Measurements from ENCODE around the gene PTPRC.

PTPRC gene

GRCh38 chr1:198650506-198650905, 11.7 kb downstream of the PTPRC start:
- peaks cover 100% of the 10 kb centered on the region for H3K79me2 ChIP-seq (ENCODE audit: insufficient read depth, low read length)
- peak overlapping the region; percentile 48 for H3K4me2 ChIP-seq (ENCODE audit: low read length)
- peaks cover 76% of the 10 kb centered on the region for H3K36me3 ChIP-seq (ENCODE audit: insufficient read depth, low read length)
- H3K9ac ChIP-seq (ENCODE audit: low read length) = no peak overlapping the region; the same call in 1 of the 2 replicates
- no peak overlapping the region for H2AFZ ChIP-seq (ENCODE audit: low read length)
- H3K9me2 ChIP-seq (ENCODE audit: low read depth, low read length) = no peaks in the 10 kb centered on the region
- H3K4me1 ChIP-seq (ENCODE audit: insufficient read depth, low read length, severe bottlenecking) = peaks cover 99% of the 10 kb centered on the region
- peaks cover 6% of the 10 kb centered on the region; the same call in 1 of the 2 replicates for H3F3A ChIP-seq (ENCODE audit: insufficient read depth, low read length)
- H3K4me3 ChIP-seq (ENCODE audit: low read depth, low read length, poor library complexity, severe bottlenecking) = peak overlapping the region; percentile 11
- H3K9me3 ChIP-seq (ENCODE audit: low read length) = no peaks in the 10 kb centered on the region
- H4K20me1 ChIP-seq (ENCODE audit: insufficient read depth, low read length) = no peaks in the 10 kb centered on the region
- TF ChIP-seq CTCF (IDR thresholded peaks at IDR 0.05; ENCODE audit: low read length) = no peak
- TF ChIP-seq EZH2 (IDR thresholded peaks at IDR 0.05; ENCODE audit: borderline replicate concordance, low read length) = no peak
- H3K27me3 ChIP-seq (ENCODE audit: insufficient read depth, low read length) = no peaks in the 10 kb centered on the region
- peak overlapping the region; percentile 64 for H3K27ac ChIP-seq (ENCODE audit: low read depth, low read length, poor library complexity, severe bottlenecking)

GRCh38 chr1:198651650-198652400, 13.0 kb downstream of the PTPRC start:
- H2AFZ ChIP-seq (ENCODE audit: low read length) = no peak overlapping the region
- TF ChIP-seq EZH2 (IDR thresholded peaks at IDR 0.05; ENCODE audit: borderline replicate concordance, low read length) = no peak
- no peak for TF ChIP-seq CTCF (IDR thresholded peaks at IDR 0.05; ENCODE audit: low read length)
- peaks cover 63% of the 10 kb centered on the region for H3K36me3 ChIP-seq (ENCODE audit: insufficient read depth, low read length)
- peaks cover 6% of the 10 kb centered on the region; the same call in 1 of the 2 replicates for H3F3A ChIP-seq (ENCODE audit: insufficient read depth, low read length)
- no peaks in the 10 kb centered on the region for H3K9me3 ChIP-seq (ENCODE audit: low read length)
- no peaks in the 10 kb centered on the region for H4K20me1 ChIP-seq (ENCODE audit: insufficient read depth, low read length)
- H3K4me3 ChIP-seq (ENCODE audit: low read depth, low read length, poor library complexity, severe bottlenecking) = peak overlapping the region; percentile 20
- H3K4me2 ChIP-seq (ENCODE audit: low read length) = peak overlapping the region; percentile 48
- peaks cover 99% of the 10 kb centered on the region for H3K4me1 ChIP-seq (ENCODE audit: insufficient read depth, low read length, severe bottlenecking)
- peaks cover 99% of the 10 kb centered on the region for H3K79me2 ChIP-seq (ENCODE audit: insufficient read depth, low read length)
- H3K9ac ChIP-seq (ENCODE audit: low read length) = peak overlapping the region; percentile 10; the same call in 1 of the 2 replicates
- H3K9me2 ChIP-seq (ENCODE audit: low read depth, low read length) = no peaks in the 10 kb centered on the region
- H3K27me3 ChIP-seq (ENCODE audit: insufficient read depth, low read length) = no peaks in the 10 kb centered on the region
- H3K27ac ChIP-seq (ENCODE audit: low read depth, low read length, poor library complexity, severe bottlenecking) = peak overlapping the region; percentile 64

- H3K27ac ChIP-seq (ENCODE audit: low read depth, low read length, poor library complexity, severe bottlenecking) = peak overlapping the region; percentile 89
- no peak for TF ChIP-seq CTCF (IDR thresholded peaks at IDR 0.05; ENCODE audit: low read length)
- TF ChIP-seq EZH2 (IDR thresholded peaks at IDR 0.05; ENCODE audit: borderline replicate concordance, low read length) = no peak
- no peaks in the 10 kb centered on the region for H3K9me3 ChIP-seq (ENCODE audit: low read length)
- no peaks in the 10 kb centered on the region for H3K27me3 ChIP-seq (ENCODE audit: insufficient read depth, low read length)
- H3K4me1 ChIP-seq (ENCODE audit: insufficient read depth, low read length, severe bottlenecking) = peaks cover 100% of the 10 kb centered on the region
- no peak overlapping the region for H3K4me3 ChIP-seq (ENCODE audit: low read depth, low read length, poor library complexity, severe bottlenecking)
- H3K79me2 ChIP-seq (ENCODE audit: insufficient read depth, low read length) = peaks cover 99% of the 10 kb centered on the region
- peaks cover 57% of the 10 kb centered on the region for H3K36me3 ChIP-seq (ENCODE audit: insufficient read depth, low read length)
- no peaks in the 10 kb centered on the region for H3K9me2 ChIP-seq (ENCODE audit: low read depth, low read length)
- H3K9ac ChIP-seq (ENCODE audit: low read length) = no peak overlapping the region
- peak overlapping the region; percentile 8; the same call in 1 of the 2 replicates for H3K4me2 ChIP-seq (ENCODE audit: low read length)
- H2AFZ ChIP-seq (ENCODE audit: low read length) = no peak overlapping the region
- peaks cover 6% of the 10 kb centered on the region; the same call in 1 of the 2 replicates for H3F3A ChIP-seq (ENCODE audit: insufficient read depth, low read length)
- no peaks in the 10 kb centered on the region for H4K20me1 ChIP-seq (ENCODE audit: insufficient read depth, low read length)
These were observed 15.1 kb downstream of the PTPRC start for GRCh38 chr1:198653808-198654413.

Measured in OCI-LY1 (cell line).